IPS-20b (cell line): ENCODE results near the gene ACCSL.
A peak's percentile ranks its signal among the peaks of the same experiment; 100 is the strongest.

Experiments used
- H3K27ac ChIP-seq: one replicate; pipeline ENCODE4 v1.5.1; 2013; ENCODE audit warnings: low read length
- H3K27me3 ChIP-seq: 2 replicates; pipeline ENCODE4 v1.6.1; 2013; ENCODE audit warnings: mild to moderate bottlenecking, low read length, inconsistent platforms; ENCODE audit not compliant: insufficient read depth
- H3K36me3 ChIP-seq: 2 replicates; pipeline ENCODE4 v1.6.1; 2013; ENCODE audit warnings: low read depth, mild to moderate bottlenecking, inconsistent platforms, low read length, moderate library complexity; ENCODE audit not compliant: insufficient read depth
- H3K4me1 ChIP-seq: 2 replicates; pipeline ENCODE4 v1.6.1; 2013; ENCODE audit warnings: mild to moderate bottlenecking, control low read depth, inconsistent platforms, low read length, moderate library complexity; ENCODE audit not compliant: insufficient read depth
- H3K4me3 ChIP-seq: 2 replicates; pipeline ENCODE4 v1.5.1; 2013; ENCODE audit warnings: mild to moderate bottlenecking, low read length, inconsistent platforms
- H3K9ac ChIP-seq: 2 replicates; pipeline ENCODE4 v1.6.1; 2013; ENCODE audit warnings: low read depth, mild to moderate bottlenecking, inconsistent platforms, low read length, moderate library complexity
- H3K9me3 ChIP-seq: 2 replicates; pipeline ENCODE4 v1.6.1; 2013; ENCODE audit warnings: mild to moderate bottlenecking, low read depth, low read length, inconsistent platforms; ENCODE audit not compliant: insufficient read depth

The ACCSL gene

GRCh38 chr11:44034639-44035038 is 13.1 kb upstream of the ACCSL start:
- H3K27me3 ChIP-seq, result no peaks in the 10 kb centered on the region
- H3K4me3 ChIP-seq, result no peak overlapping the region
- H3K9me3 ChIP-seq, result no peaks in the 10 kb centered on the region
- peaks cover 10% of the 10 kb centered on the region; the same call in 1 of the 2 replicates for H3K4me1 ChIP-seq
- H3K27ac ChIP-seq, result no peak overlapping the region
- no peaks in the 10 kb centered on the region for H3K36me3 ChIP-seq
- H3K9ac ChIP-seq, result no peak overlapping the region

- Histone ChIP-seq H3K4me1 (peaks cover 3% of the 10 kb centered on the region; the same call in 1 of the 2 replicates), H3K4me3 (no peak overlapping the region), H3K27ac (no peak overlapping the region)
These were observed 10.7 kb upstream of the ACCSL start for GRCh38 chr11:44036811-44037657.

GRCh38 chr11:44037658-44037998 is 10.2 kb upstream of the ACCSL start:
- H3K4me1 ChIP-seq, result peaks cover 3% of the 10 kb centered on the region; the same call in 1 of the 2 replicates
- H3K4me3 ChIP-seq, result no peak overlapping the region
- no peak overlapping the region for H3K9ac ChIP-seq
- H3K27ac ChIP-seq, result no peak overlapping the region
- peaks cover 6% of the 10 kb centered on the region; the same call in 1 of the 2 replicates for H3K9me3 ChIP-seq
- no peaks in the 10 kb centered on the region for H3K36me3 ChIP-seq
- H3K27me3 ChIP-seq, result no peaks in the 10 kb centered on the region

More at GRCh38 chr11:44036811-44037657, 10.7 kb upstream of the ACCSL start:
- Histone ChIP-seq H3K9me3 (peaks cover 6% of the 10 kb centered on the region; the same call in 1 of the 2 replicates), H3K9ac (no peak overlapping the region), H3K36me3 (no peaks in the 10 kb centered on the region), H3K27me3 (no peaks in the 10 kb centered on the region)

GRCh38 chr11:44043157-44043556 is 4.6 kb upstream of the ACCSL start:
- no peak overlapping the region for H3K9ac ChIP-seq
- H3K4me1 ChIP-seq, result no peaks in the 10 kb centered on the region
- no peaks in the 10 kb centered on the region for H3K36me3 ChIP-seq
- H3K9me3 ChIP-seq, result peaks cover 6% of the 10 kb centered on the region; the same call in 1 of the 2 replicates
- no peak overlapping the region for H3K4me3 ChIP-seq
- no peak overlapping the region for H3K27ac ChIP-seq
- no peaks in the 10 kb centered on the region; the same call in 1 of the 2 replicates for H3K27me3 ChIP-seq

- no peaks in the 10 kb centered on the region; the same call in 1 of the 2 replicates for H3K27me3 ChIP-seq
- H3K9ac ChIP-seq, result no peak overlapping the region
- no peak overlapping the region for H3K27ac ChIP-seq
These were observed 1.6 kb upstream of the ACCSL start for GRCh38 chr11:44046182-44046581.

GRCh38 chr11:44047298-44047697 is 483 bp upstream of the ACCSL start:
- Histone ChIP-seq H3K4me1 (no peaks in the 10 kb centered on the region), H3K9me3 (no peaks in the 10 kb centered on the region), H3K36me3 (no peaks in the 10 kb centered on the region), H3K27ac (no peak overlapping the region), H3K27me3 (no peaks in the 10 kb centered on the region; the same call in 1 of the 2 replicates), H3K4me3 (no peak overlapping the region), H3K9ac (no peak overlapping the region)

More at GRCh38 chr11:44046182-44046581, 1.6 kb upstream of the ACCSL start:
- Histone ChIP-seq H3K4me1 (no peaks in the 10 kb centered on the region), H3K9me3 (peaks cover under 1% of the 10 kb centered on the region; the same call in 1 of the 2 replicates), H3K36me3 (no peaks in the 10 kb centered on the region), H3K4me3 (no peak overlapping the region)

GRCh38 chr11:44049832-44050231 is 2.1 kb downstream of the ACCSL start:
- Histone ChIP-seq H3K36me3 (no peaks in the 10 kb centered on the region), H3K9me3 (no peaks in the 10 kb centered on the region), H3K4me1 (no peaks in the 10 kb centered on the region), H3K27me3 (no peaks in the 10 kb centered on the region; the same call in 1 of the 2 replicates), H3K27ac (no peak overlapping the region), H3K9ac (no peak overlapping the region), H3K4me3 (no peak overlapping the region)

GRCh38 chr11:44051171-44051570 is 3.4 kb downstream of the ACCSL start:
- Histone ChIP-seq H3K4me1 (no peaks in the 10 kb centered on the region), H3K9ac (no peak overlapping the region), H3K27ac (no peak overlapping the region), H3K9me3 (no peaks in the 10 kb centered on the region), H3K36me3 (no peaks in the 10 kb centered on the region), H3K4me3 (no peak overlapping the region), H3K27me3 (no peaks in the 10 kb centered on the region; the same call in 1 of the 2 replicates)

GRCh38 chr11:44057340-44057739 is 9.6 kb downstream of the ACCSL start:
- H3K27ac ChIP-seq, result no peak overlapping the region
- H3K9me3 ChIP-seq, result no peaks in the 10 kb centered on the region
- no peaks in the 10 kb centered on the region for H3K27me3 ChIP-seq
- H3K4me3 ChIP-seq, result no peak overlapping the region
- no peaks in the 10 kb centered on the region for H3K4me1 ChIP-seq
- no peak overlapping the region for H3K9ac ChIP-seq
- H3K36me3 ChIP-seq, result no peaks in the 10 kb centered on the region

GRCh38 chr11:44058275-44058674 is 10.5 kb downstream of the ACCSL start:
- peaks cover 4% of the 10 kb centered on the region; the same call in 1 of the 2 replicates for H3K4me1 ChIP-seq
- no peaks in the 10 kb centered on the region for H3K9me3 ChIP-seq
- no peak overlapping the region for H3K9ac ChIP-seq
- H3K27me3 ChIP-seq, result no peaks in the 10 kb centered on the region
- no peak overlapping the region for H3K27ac ChIP-seq
- H3K36me3 ChIP-seq, result no peaks in the 10 kb centered on the region
- no peak overlapping the region for H3K4me3 ChIP-seq

GRCh38 chr11:44065161-44065661 is 17.4 kb downstream of the ACCSL start:
- peak overlapping the region; percentile 93; the same call in 1 of the 2 replicates for H3K9ac ChIP-seq
- peak overlapping the region; percentile 88 for H3K4me3 ChIP-seq
- H3K27me3 ChIP-seq, result peaks cover 12% of the 10 kb centered on the region; the same call in 1 of the 2 replicates
- H3K27ac ChIP-seq, result peak overlapping the region; percentile 63
- no peaks in the 10 kb centered on the region for H3K36me3 ChIP-seq
- peaks cover 25% of the 10 kb centered on the region; the same call in 1 of the 2 replicates for H3K4me1 ChIP-seq
- H3K9me3 ChIP-seq, result no peaks in the 10 kb centered on the region
